GM18507 (cell line): Measurements from ENCODE around the gene PDE4B.
"Not testable (repeated sequence)": the region's sequence is repeated elsewhere in the genome, so short reads cannot be mapped to it uniquely, and the experiment has no call there.

Source experiments
- DNase-seq: peaks from one replicate; pipeline ENCODE4 v3.0.0; 2011; ENCODE audit warnings: low read depth; ENCODE audit not compliant: insufficient read length; ENCODE audit errors: extremely low spot score
- FAIRE-seq: peaks from 2 replicates; lab custom pipeline; 2011; peaks lifted over from hg19 to GRCh38; lab: Jason Lieb, UNC

PDE4B gene

GRCh38 chr1:66022904-66023620 is 230.4 kb downstream of the PDE4B start:
- no peak for FAIRE-seq
- DNase-seq = no peak

DNA sequence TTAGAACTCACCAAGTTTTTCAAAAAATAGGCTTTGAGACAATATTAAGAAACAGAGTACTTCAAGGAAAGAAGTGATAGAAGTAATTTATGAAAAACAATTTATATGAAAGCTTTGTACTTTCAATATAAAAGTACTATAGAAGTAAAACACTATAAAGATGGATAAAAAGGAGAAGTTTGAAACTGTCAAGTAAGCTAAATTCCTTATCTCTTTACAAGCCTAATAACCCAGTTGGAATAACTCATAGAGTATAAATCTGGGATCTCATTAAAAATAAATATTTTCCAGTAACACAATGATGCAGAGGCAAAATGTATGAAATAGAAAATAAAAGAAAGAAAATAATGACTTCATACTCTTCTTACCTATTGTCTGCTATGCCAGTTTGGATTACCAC is 232.5 kb downstream of the PDE4B start:
- DNase-seq = no peak
- FAIRE-seq = no peak

DNA sequence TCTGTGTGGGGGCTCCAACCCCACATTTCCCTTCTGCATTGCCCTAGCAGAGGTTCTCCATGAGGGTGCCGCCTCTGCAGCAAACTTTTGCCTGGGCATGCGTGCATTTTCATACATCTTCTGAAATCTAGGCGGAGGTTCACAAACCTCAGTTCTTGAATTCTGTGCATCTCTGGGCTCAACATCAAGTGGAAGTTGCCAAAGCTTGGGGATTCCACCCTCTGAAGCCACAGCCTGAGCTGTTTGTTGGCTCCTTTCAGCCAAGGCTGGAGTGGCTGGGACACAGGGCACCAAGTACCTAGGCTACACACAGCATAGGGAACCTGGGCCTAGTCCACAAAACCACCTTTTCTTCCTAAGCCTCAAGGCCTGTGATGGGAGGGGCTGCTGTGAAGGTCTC is 235.3 kb downstream of the PDE4B start:
- no peak for FAIRE-seq
- DNase-seq = no peak

- DNase-seq (no peak), FAIRE-seq (no peak)
These were observed 241.1 kb downstream of the PDE4B start for GRCh38 chr1:66033781-66034180.

DNA sequence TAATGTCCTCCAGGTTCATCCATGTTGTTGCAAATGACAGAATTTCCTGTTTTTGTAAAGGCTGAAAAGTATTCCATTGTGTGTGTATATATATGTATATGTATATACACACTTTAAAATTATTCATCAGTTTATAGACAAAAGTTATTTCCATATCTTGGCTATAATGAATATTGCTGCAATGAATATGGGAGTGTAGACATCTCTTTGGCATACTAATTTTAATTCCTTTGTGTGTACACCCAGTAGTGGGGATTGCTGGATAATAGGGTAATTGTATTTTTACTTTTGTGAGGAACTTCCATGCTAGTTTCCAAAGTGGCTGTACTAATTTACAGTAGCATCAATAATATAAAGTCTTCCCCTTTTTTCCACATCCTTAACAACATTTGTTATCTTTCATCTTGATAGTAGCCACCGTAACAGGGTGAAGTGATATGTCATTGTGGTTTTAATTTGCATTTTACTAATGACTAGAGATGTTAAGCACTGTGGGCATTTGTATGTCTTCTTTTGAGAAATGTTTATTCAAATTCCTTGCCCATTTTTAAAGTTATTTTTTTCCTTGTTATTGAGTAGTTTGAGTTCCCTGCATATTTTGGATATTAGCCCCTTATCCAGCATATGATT is 243.0 kb downstream of the PDE4B start:
- DNase-seq (no peak), FAIRE-seq (no peak)

DNA sequence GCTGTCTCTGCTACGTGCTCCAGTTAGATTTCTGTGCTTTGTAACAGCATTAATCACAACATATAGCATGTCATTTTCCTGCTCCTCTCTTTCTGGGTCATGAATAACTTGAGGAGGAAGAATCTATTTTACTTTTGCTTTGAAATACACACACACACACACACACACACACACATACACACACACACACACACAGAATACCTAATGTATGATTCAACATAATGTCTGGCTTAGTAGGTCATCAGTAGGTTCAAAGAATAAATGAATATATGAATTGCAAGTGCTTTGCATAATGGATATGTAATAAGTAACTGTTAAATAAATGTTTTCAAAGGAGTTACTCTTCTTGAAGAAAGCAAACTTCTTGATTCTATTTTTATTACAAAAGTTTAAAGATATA is 249.0 kb downstream of the PDE4B start:
- FAIRE-seq = no peak
- no peak for DNase-seq

GRCh38 chr1:66043186-66043585 is 250.5 kb downstream of the PDE4B start:
- FAIRE-seq = no peak

GRCh38 chr1:66044912-66045311 is 252.2 kb downstream of the PDE4B start:
- FAIRE-seq (no peak), DNase-seq (no peak)

More at GRCh38 chr1:66043186-66043585, 250.5 kb downstream of the PDE4B start:
- no peak for DNase-seq

GRCh38 chr1:66046415-66046814 is 253.7 kb downstream of the PDE4B start:
- DNase-seq (no peak), FAIRE-seq (no peak)

DNA sequence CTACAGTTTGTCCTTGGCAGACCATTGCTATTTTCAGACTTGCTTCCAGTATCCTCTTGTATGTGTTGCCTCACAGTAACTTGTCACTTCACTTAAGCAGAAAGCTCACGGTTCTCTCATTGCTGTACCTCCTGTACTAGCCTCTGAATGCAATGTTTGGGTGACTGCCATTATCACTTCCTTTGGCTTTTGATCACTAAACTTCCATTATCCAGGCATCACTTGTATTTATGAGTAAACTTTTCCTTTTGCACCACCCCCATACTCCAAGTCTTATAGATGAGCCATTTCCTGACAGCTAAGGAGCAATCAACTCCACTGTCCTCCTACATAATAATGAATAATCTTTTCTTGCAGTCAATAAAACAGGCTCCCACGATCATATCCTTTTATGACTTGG is 255.3 kb downstream of the PDE4B start:
- FAIRE-seq = no peak
- DNase-seq = no peak

- no peak for DNase-seq
- FAIRE-seq = no peak
These were observed 257.4 kb downstream of the PDE4B start for GRCh38 chr1:66050123-66050522.

GRCh38 chr1:66050633-66051032 is 257.9 kb downstream of the PDE4B start:
- no peak for FAIRE-seq
- DNase-seq = no peak

DNA sequence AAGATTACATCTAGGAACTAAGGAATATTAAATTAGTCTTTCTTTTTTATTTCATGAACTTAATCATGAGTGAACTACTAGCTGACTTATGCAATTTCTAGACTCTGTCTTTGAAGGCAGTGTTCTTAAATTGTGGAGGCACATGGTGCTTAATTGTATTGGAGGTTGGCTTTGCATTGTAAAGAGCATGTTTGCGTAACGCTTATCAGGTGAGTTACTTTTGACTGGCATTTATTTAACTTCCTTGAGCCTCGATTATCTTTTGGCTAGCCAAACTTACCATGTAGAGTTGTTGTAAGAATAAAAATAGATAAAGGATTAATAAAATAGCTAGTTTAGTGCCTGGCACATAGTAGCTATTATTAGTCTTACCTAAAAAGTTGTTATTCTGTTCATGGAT is 262.4 kb downstream of the PDE4B start:
- no peak for FAIRE-seq

GRCh38 chr1:66057448-66057847 is 264.8 kb downstream of the PDE4B start:
- DNase-seq, FAIRE-seq: not testable (repeated sequence)

More for the DNA sequence above, 262.4 kb downstream of the PDE4B start:
- DNase-seq = no peak

- FAIRE-seq (no peak), DNase-seq (no peak)
These were observed 265.9 kb downstream of the PDE4B start for GRCh38 chr1:66058558-66058957.

GRCh38 chr1:66067219-66067618 is 274.5 kb downstream of the PDE4B start:
- not testable (repeated sequence) for FAIRE-seq, DNase-seq

GRCh38 chr1:66069976-66070876 is 277.5 kb downstream of the PDE4B start:
- no peak for FAIRE-seq
- no peak for DNase-seq

GRCh38 chr1:66073388-66073787 is 280.7 kb downstream of the PDE4B start:
- DNase-seq (no peak), FAIRE-seq (no peak)

DNA sequence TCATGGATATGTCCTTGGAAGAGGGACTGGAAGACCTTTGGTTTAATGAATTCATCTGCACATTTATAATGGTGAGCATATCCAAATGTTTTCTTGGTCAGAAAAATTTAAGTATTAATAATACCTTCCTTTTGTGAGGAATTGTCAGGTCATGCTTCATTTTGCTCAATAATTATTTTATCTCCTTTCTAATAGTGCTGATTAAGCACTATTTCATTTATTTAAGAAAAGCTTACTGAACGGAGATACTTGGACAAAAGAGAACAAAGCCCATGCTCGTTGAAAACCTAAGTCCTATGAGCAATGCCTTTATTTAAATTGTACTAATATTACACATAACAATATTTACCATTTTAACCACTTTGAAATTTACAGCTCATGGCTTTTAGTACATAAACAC is 281.5 kb downstream of the PDE4B start:
- DNase-seq (no peak), FAIRE-seq (no peak)

- FAIRE-seq = no peak
These were observed 285.7 kb downstream of the PDE4B start for GRCh38 chr1:66078412-66078811.

More at GRCh38 chr1:66078412-66078811, 285.7 kb downstream of the PDE4B start:
- no peak for DNase-seq
